DOHH2 (cell line): ENCODE data around the gene RRP1.

ENCODE experiments used
- H3F3A ChIP-seq: fragments of 200-600 bp; sonication (generic), shearing (Covaris generic); 2 replicates; pipeline ENCODE4 v1.6.0; 2016; ENCODE audit warnings: antibody characterized with exemption, mild to moderate bottlenecking; ENCODE audit not compliant: control insufficient read depth, insufficient read depth
- H3K27ac ChIP-seq: fragments of 200-600 bp; sonication (generic); 2 replicates; pipeline ENCODE4 v1.5.1; 2014; ENCODE audit warnings: low read depth, mild to moderate bottlenecking, low read length, moderate library complexity
- H3K27me3 ChIP-seq: fragments of 200-600 bp; sonication (generic); 2 replicates; pipeline ENCODE4 v1.6.1; 2014; ENCODE audit warnings: mild to moderate bottlenecking, low read length, mixed read lengths; ENCODE audit not compliant: control insufficient read depth
- H3K36me3 ChIP-seq: fragments of 200-600 bp; sonication (generic); 2 replicates; pipeline ENCODE4 v1.6.1; 2014; ENCODE audit warnings: mild to moderate bottlenecking, low read length, moderate library complexity, mixed read lengths; ENCODE audit not compliant: control insufficient read depth
- H3K4me1 ChIP-seq: fragments of 200-600 bp; sonication (generic); 2 replicates; pipeline ENCODE4 v1.6.1; 2014; ENCODE audit warnings: mild to moderate bottlenecking, low read length, mixed read lengths; ENCODE audit not compliant: control insufficient read depth
- H3K4me2 ChIP-seq: fragments of 200-600 bp; sonication (generic); 2 replicates; pipeline ENCODE4 v1.6.0; 2014; ENCODE audit warnings: mild to moderate bottlenecking, low read length, moderate library complexity
- H3K4me3 ChIP-seq: fragments of 200-600 bp; sonication (generic); 2 replicates; pipeline ENCODE4 v1.5.1; 2014; ENCODE audit warnings: mild to moderate bottlenecking, low read length, mixed read lengths
- H3K79me2 ChIP-seq: fragments of 200-600 bp; sonication (generic); 2 replicates; pipeline ENCODE4 v1.6.1; 2014; ENCODE audit warnings: mild to moderate bottlenecking, low read length, mixed read lengths; ENCODE audit not compliant: control insufficient read depth
- H3K9me2 ChIP-seq: fragments of 200-600 bp; sonication (generic); replicated peaks from 2 replicates; pipeline ENCODE4 v1.6.1; 2014; ENCODE audit warnings: mild to moderate bottlenecking, low read length, mixed read lengths; ENCODE audit not compliant: control insufficient read depth
- H3K9me3 ChIP-seq: fragments of 200-600 bp; sonication (generic); 2 replicates; pipeline ENCODE4 v1.6.1; 2014; ENCODE audit warnings: antibody characterized with exemption, low read length, mixed read lengths; ENCODE audit not compliant: control insufficient read depth, insufficient read depth
- H4K20me1 ChIP-seq: fragments of 200-600 bp; sonication (generic); 2 replicates; pipeline ENCODE4 v1.6.0; 2014; ENCODE audit warnings: low read depth, mild to moderate bottlenecking, antibody characterized with exemption, low read length, moderate library complexity; ENCODE audit not compliant: control insufficient read depth, insufficient read depth
- EZH2phosphoT487 ChIP-seq: fragments of 200-600 bp; sonication (generic); IDR thresholded peaks from 2 replicates; pipeline ENCODE4 v1.6.1; 2017; ENCODE audit warnings: borderline replicate concordance, mild to moderate bottlenecking, antibody characterized with exemption, low read length, moderate library complexity, mixed read lengths
- TF ChIP-seq, protein P1 (sequence below): fragments of 200-600 bp; sonication (generic); IDR thresholded peaks from one replicate; pipeline ENCODE4 v1.5.1; 2014; ENCODE audit warnings: antibody characterized with exemption, mild to moderate bottlenecking, low read depth, low read length; ENCODE audit not compliant: poor library complexity, severe bottlenecking

The RRP1 gene

DNA sequence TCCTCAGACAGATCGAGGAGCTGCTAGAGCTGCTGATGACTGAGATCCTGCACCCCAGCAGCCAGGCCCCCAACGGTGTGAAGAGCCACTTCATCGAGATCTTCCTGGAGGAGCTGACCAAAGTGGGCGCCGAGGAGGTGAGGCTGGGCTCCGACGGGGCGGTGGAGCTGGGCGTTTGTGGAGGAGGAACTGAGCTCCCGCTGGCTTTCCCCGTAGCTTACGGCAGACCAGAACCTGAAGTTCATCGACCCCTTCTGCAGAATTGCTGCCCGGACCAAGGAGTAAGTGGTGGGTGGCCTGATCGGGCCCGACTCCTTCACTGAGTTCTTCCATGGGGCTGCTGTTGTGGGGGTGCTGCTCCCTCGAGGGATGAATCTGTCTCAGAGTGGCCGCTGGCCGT lies 8.0 kb downstream of the RRP1 start:
- Histone ChIP-seq H3F3A (no peaks in the 10 kb centered on the region), H3K27me3 (no peaks in the 10 kb centered on the region), H3K4me2 (no peak overlapping the region), H3K9me3 (no peaks in the 10 kb centered on the region), H4K20me1 (peaks cover 7% of the 10 kb centered on the region; the same call in 1 of the 2 replicates), H3K79me2 (peaks cover 38% of the 10 kb centered on the region), H3K4me3 (no peak overlapping the region), H3K27ac (no peak overlapping the region), H3K4me1 (no peaks in the 10 kb centered on the region), H3K9me2 (no peaks in the 10 kb centered on the region), H3K36me3 (peaks cover 100% of the 10 kb centered on the region)
- TF ChIP-seq EZH2phosphoT487: no peak
- TF ChIP-seq, protein P1, sequence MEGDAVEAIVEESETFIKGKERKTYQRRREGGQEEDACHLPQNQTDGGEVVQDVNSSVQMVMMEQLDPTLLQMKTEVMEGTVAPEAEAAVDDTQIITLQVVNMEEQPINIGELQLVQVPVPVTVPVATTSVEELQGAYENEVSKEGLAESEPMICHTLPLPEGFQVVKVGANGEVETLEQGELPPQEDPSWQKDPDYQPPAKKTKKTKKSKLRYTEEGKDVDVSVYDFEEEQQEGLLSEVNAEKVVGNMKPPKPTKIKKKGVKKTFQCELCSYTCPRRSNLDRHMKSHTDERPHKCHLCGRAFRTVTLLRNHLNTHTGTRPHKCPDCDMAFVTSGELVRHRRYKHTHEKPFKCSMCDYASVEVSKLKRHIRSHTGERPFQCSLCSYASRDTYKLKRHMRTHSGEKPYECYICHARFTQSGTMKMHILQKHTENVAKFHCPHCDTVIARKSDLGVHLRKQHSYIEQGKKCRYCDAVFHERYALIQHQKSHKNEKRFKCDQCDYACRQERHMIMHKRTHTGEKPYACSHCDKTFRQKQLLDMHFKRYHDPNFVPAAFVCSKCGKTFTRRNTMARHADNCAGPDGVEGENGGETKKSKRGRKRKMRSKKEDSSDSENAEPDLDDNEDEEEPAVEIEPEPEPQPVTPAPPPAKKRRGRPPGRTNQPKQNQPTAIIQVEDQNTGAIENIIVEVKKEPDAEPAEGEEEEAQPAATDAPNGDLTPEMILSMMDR: no peak

DNA sequence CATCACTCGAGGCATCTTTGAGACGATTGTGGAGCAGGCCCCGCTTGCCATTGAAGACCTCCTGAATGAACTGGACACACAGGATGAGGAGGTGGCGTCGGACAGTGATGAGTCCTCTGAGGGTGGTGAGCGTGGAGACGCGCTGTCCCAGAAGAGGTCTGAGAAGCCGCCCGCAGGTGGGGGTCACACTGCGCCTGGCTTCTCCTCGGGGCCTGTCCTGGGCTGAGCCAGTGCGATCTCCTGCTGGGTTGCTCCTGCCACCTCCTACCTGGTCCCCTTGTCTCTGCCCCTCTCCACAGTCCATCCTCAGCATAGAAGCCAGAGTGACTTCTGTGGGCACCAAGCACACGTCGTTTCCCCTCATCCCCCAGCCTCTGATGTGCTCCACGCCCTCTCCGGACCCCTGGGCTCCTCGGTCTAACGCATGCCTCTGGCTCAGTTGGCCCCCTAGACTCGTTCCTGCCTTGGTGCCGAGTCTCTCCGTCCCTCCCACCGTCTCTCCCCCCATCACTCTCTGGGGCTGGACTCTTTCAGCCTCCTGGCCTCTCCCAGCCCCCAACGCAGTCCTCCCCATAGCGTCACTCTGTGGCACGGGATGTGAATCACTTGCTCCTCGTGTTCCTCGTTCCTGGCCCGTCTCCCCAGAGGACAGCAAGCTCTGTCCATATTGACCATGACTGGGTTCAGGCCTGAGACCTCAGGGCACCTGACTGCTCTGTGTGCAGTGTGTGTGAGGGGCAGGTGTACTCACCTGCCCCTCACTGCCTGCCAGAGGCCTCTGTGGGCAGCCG lies 8.7 kb downstream of the RRP1 start:
- Histone ChIP-seq H3K36me3 (peaks cover 100% of the 10 kb centered on the region), H3K4me2 (no peak overlapping the region), H3K4me3 (no peak overlapping the region), H3K79me2 (peaks cover 31% of the 10 kb centered on the region), H4K20me1 (peaks cover 7% of the 10 kb centered on the region; the same call in 1 of the 2 replicates), H3K9me2 (no peaks in the 10 kb centered on the region), H3F3A (no peaks in the 10 kb centered on the region), H3K27ac (no peak overlapping the region), H3K27me3 (no peaks in the 10 kb centered on the region), H3K4me1 (peaks cover under 1% of the 10 kb centered on the region; the same call in 1 of the 2 replicates), H3K9me3 (no peaks in the 10 kb centered on the region)
- TF ChIP-seq, protein P1: no peak
- TF ChIP-seq EZH2phosphoT487: no peak

DNA sequence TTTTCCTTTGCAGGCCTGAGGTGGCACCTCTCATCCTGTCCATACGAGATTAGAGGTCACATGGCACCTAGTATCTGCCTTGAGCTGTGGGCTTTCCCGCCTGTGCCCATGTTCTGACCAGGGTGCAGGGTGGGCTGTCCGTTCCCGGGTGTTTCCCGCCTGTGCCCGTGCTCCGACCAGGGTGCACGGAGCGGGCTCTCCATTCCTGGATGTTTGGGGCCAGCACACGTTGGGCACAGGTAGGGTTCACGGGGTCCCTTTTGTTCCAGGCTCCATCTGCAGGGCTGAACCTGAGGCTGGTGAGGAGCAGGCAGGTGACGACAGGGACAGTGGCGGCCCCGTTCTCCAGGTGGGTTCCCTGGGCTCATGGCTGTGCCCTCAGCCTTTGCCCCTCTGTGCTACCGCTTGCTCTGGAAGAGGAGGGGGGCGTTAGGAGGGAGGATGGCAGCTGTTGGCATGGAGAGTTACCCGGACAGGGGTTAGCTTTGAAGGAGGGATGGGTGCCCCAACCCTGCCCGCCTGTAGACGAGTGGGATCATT lies 10.0 kb downstream of the RRP1 start:
- Histone ChIP-seq H3K36me3 (peaks cover 100% of the 10 kb centered on the region), H4K20me1 (peaks cover 3% of the 10 kb centered on the region; the same call in 1 of the 2 replicates), H3F3A (no peaks in the 10 kb centered on the region), H3K4me1 (peaks cover 13% of the 10 kb centered on the region), H3K4me3 (no peak overlapping the region), H3K27me3 (no peaks in the 10 kb centered on the region), H3K27ac (no peak overlapping the region), H3K79me2 (peaks cover 22% of the 10 kb centered on the region), H3K9me3 (no peaks in the 10 kb centered on the region), H3K9me2 (no peaks in the 10 kb centered on the region), H3K4me2 (no peak overlapping the region)
- TF ChIP-seq, protein P1: no peak
- TF ChIP-seq EZH2phosphoT487: no peak
